GM23338 (cell line): Measurements from ENCODE around the gene MAP2K5. TPM values are rescaled to one million over a fixed set of nuclear protein-coding genes. Genes with fewer than 3 reads are reported as not detected.

Experiments used
- ATAC-seq: fragments of 200-7000 bp; cut with Tn5 transposase; 3 replicates; pipeline ENCODE4 v1.9.1; 2020
- DNase-seq: peaks from one replicate; pipeline ENCODE4 v3.0.0-alpha.2; 2015; ENCODE audit warnings: low spot score
- H2AFZ ChIP-seq: fragments of 200-600 bp; sonication (generic); 2 replicates; pipeline ENCODE4 v1.8.0; 2016; ENCODE audit warnings: antibody characterized with exemption, mild to moderate bottlenecking, moderate library complexity
- H3F3A ChIP-seq: fragments of 200-600 bp; sonication (generic); replicated peaks from 2 replicates; pipeline ENCODE4 v1.8.0; 2017; ENCODE audit warnings: antibody characterized with exemption, mixed run types, low read depth
- H3K27ac ChIP-seq: fragments of 200-600 bp; sonication (generic); 2 replicates; pipeline ENCODE4 v1.6.1; 2016; ENCODE audit warnings: low read depth
- H3K27me3 ChIP-seq: fragments of 200-600 bp; sonication (generic); 2 replicates; pipeline ENCODE4 v1.8.0; 2016; ENCODE audit warnings: mild to moderate bottlenecking, mixed run types, moderate library complexity; ENCODE audit not compliant: insufficient read depth
- H3K36me3 ChIP-seq: fragments of 200-600 bp; sonication (generic); 2 replicates; pipeline ENCODE4 v1.8.0; 2016; ENCODE audit warnings: mild to moderate bottlenecking; ENCODE audit not compliant: insufficient read depth
- H3K4me1 ChIP-seq: fragments of 200-600 bp; sonication (generic); 2 replicates; pipeline ENCODE4 v1.8.0; 2016; ENCODE audit warnings: mild to moderate bottlenecking, moderate library complexity; ENCODE audit not compliant: insufficient read depth
- H3K4me2 ChIP-seq: fragments of 200-600 bp; sonication (generic); 2 replicates; pipeline ENCODE4 v1.7.1; 2017; ENCODE audit warnings: mixed run types
- H3K4me3 ChIP-seq: fragments of 200-600 bp; sonication (generic); 2 replicates; pipeline ENCODE4 v1.6.1; 2016; ENCODE audit warnings: mixed run types
- H3K79me2 ChIP-seq: fragments of 200-600 bp; sonication (generic); replicated peaks from 2 replicates; pipeline ENCODE4 v1.8.0; 2017; ENCODE audit warnings: mild to moderate bottlenecking; ENCODE audit not compliant: insufficient read depth
- H3K9me2 ChIP-seq: fragments of 200-600 bp; sonication (generic); 2 replicates; pipeline ENCODE4 v1.8.0; 2017; ENCODE audit not compliant: insufficient read depth
- H4K20me1 ChIP-seq: fragments of 200-600 bp; sonication (generic); replicated peaks from 2 replicates; pipeline ENCODE4 v1.8.0; 2017; ENCODE audit warnings: mild to moderate bottlenecking; ENCODE audit not compliant: insufficient read depth
- H3K27ac Mint-ChIP-seq: 2 replicates; pipeline ENCODE4 v1.8.0; 2020; ENCODE audit warnings: inconsistent platforms, mild to moderate bottlenecking, moderate library complexity, mixed read lengths
- H3K27me3 Mint-ChIP-seq: 3 replicates; pipeline ENCODE4 v1.8.0; 2022; ENCODE audit warnings: low read depth, mild to moderate bottlenecking, moderate library complexity, mixed read lengths, inconsistent platforms; ENCODE audit not compliant: insufficient read depth, poor library complexity
- H3K36me3 Mint-ChIP-seq: 3 replicates; pipeline ENCODE4 v1.8.0; 2021; ENCODE audit warnings: low read depth, mild to moderate bottlenecking, inconsistent platforms, moderate library complexity, mixed read lengths
- H3K4me1 Mint-ChIP-seq: 3 replicates; pipeline ENCODE4 v1.8.0; 2020; ENCODE audit warnings: mild to moderate bottlenecking, inconsistent platforms, mixed read lengths
- H3K4me3 Mint-ChIP-seq: 3 replicates; pipeline ENCODE4 v1.8.0; 2021; ENCODE audit warnings: moderate library complexity, mild to moderate bottlenecking, inconsistent platforms, mixed read lengths
- H3K9me3 Mint-ChIP-seq: 3 replicates; pipeline ENCODE4 v1.8.0; 2020; ENCODE audit warnings: moderate library complexity, mild to moderate bottlenecking, inconsistent platforms, mixed read lengths
- ETS1 ChIP-seq: IDR thresholded peaks from 2 replicates; pipeline ENCODE4 v1.6.1; 2016; ENCODE audit warnings: antibody characterized with exemption
- EZH2 ChIP-seq: fragments of 200-600 bp; sonication (generic); IDR thresholded peaks from one replicate; pipeline ENCODE4 v1.8.0; 2017; ENCODE audit warnings: antibody characterized with exemption, mild to moderate bottlenecking, low read depth; ENCODE audit not compliant: unreplicated experiment
- EZH2phosphoT487 ChIP-seq: fragments of 200-600 bp; sonication (generic); IDR thresholded peaks from one replicate; pipeline ENCODE4 v1.8.1; 2018; ENCODE audit warnings: antibody characterized with exemption; ENCODE audit not compliant: unreplicated experiment
- JUNB ChIP-seq: IDR thresholded peaks from one replicate; pipeline ENCODE4 v1.6.1; 2016; ENCODE audit warnings: antibody characterized with exemption; ENCODE audit not compliant: unreplicated experiment
- POLR2AphosphoS5 ChIP-seq: IDR thresholded peaks from 2 replicates; pipeline ENCODE4 v1.6.1; 2016; ENCODE audit warnings: antibody characterized with exemption, low read depth
- REST ChIP-seq: IDR thresholded peaks from one replicate; pipeline ENCODE4 v1.6.1; 2018; ENCODE audit warnings: antibody characterized with exemption; ENCODE audit not compliant: unreplicated experiment
- STAT1 ChIP-seq: IDR thresholded peaks from one replicate; pipeline ENCODE4 v1.6.1; 2016; ENCODE audit warnings: antibody characterized with exemption; ENCODE audit not compliant: unreplicated experiment
- ZNF114 ChIP-seq: fragments of 250-450 bp; sonication (Bioruptor Pico); IDR thresholded peaks from 2 replicates; pipeline ENCODE4 v1.5.0; 2020; ENCODE audit warnings: mild to moderate bottlenecking, moderate library complexity
- ZNF331 ChIP-seq: fragments of 250-450 bp; sonication (Bioruptor Pico); IDR thresholded peaks from 2 replicates; pipeline ENCODE4 v1.5.0; 2020; ENCODE audit warnings: low read depth, mild to moderate bottlenecking, moderate library complexity
- polyA plus RNA-seq: library from polyadenylated mRNA; unstranded; fragments of >200 nt; fragmentation: Nextera tagmentation; extraction: Ambion mirVana; gene quantifications from 2 replicates; pipeline ENCODE4 v1.2.1, GENCODE V29; 2016
- total RNA-seq: library from RNA; depleted of rRNA; stranded (reverse); fragments of >200 nt; shearing (Covaris generic); gene quantifications from 2 replicates; pipeline ENCODE4 v1.2.3, GENCODE V29; 2014

MAP2K5 gene
- total and polyA plus RNA-seq, 2 experiments from 2014 or later: 6.5 to 13.6 TPM

- DNase-seq: no peak
These were observed 30.4 kb upstream of the MAP2K5 start for GRCh38 chr15:67512140-67512539.

More at GRCh38 chr15:67512140-67512539, 30.4 kb upstream of the MAP2K5 start:
- no peak overlapping the region for H3K4me3 ChIP-seq
- H3K36me3 ChIP-seq: no peaks in the 10 kb centered on the region; the same call in none of the 2 replicates
- TF ChIP-seq JUNB (no peak), ETS1 (no peak), EZH2 (no peak), REST (no peak), EZH2phosphoT487 (no peak), ZNF331 (CRISPR knock-in tag) (no peak), ZNF114 (CRISPR knock-in tag) (no peak), POLR2AphosphoS5 (no peak), STAT1 (no peak)
- no peaks in the 10 kb centered on the region for H4K20me1 ChIP-seq
- H2AFZ ChIP-seq: no peak overlapping the region
- no peaks in the 10 kb centered on the region for H3K27me3 ChIP-seq
- Mint-ChIP-seq H3K27me3 (peaks cover 1% of the 10 kb centered on the region), H3K36me3 (no peaks in the 10 kb centered on the region), H3K4me1 (0 out of 3 replicates have a peak, but pooled peaks cover 2% of the 10 kb centered on the region), H3K9me3 (no peaks in the 10 kb centered on the region), H3K27ac (no peak overlapping the region), H3K4me3 (no peak overlapping the region)
- no peaks in the 10 kb centered on the region for H3K79me2 ChIP-seq
- H3K4me2 ChIP-seq: no peak overlapping the region
- H3F3A ChIP-seq: no peaks in the 10 kb centered on the region
- H3K27ac ChIP-seq: no peak overlapping the region
- H3K4me1 ChIP-seq: no peaks in the 10 kb centered on the region
- H3K9me2 ChIP-seq: no peaks in the 10 kb centered on the region
- ATAC-seq: no peak
